Endometrium (tissue), 2 donors: ENCODE results near the gene AKAP1.

ENCODE experiments used
- FAIRE-seq: peaks from 2 replicates; lab custom pipeline; 2012; peaks lifted over from hg19 to GRCh38; lab: Jason Lieb, UNC
- donor health status: control.
- donor health status: control.

AKAP1 gene

DNA sequence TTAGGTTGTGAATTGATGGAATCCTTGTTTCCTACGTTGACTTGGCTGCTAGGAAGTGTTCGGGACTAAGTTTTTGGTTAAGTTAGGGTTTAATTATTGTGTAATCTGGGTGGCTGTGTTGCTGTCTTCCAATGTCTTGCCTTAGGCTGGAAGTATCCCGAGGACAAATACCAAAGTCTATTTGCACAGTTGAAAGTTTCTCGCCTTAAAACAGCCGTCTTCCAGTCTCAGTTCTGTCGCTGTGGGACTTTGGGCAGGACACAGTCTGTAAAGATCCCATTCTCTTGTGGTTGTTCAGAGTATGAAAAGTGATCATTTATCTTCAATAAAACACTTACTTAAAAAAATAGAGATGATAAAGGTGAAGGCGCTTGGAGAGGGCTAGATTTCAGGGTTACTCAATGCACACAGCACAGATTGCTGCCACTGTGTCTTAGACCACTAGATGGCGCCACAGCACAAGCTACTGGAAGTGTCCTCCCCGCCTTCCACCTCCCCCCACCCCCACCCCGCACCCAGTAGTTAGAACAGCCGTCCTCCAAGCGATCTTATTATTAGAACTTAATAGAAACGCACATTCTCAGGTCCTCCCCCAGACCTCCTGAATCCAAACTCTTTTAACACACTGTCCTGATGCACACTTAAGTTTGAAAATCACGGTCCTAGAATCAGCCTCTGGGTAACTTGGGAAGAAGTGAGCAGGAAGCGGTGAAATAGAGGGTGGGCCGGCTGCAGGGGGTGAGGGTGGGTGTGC, 45.8 kb downstream of the AKAP1 start:
- FAIRE-seq: no peak

- no peak for FAIRE-seq
These were observed 47.6 kb downstream of the AKAP1 start for GRCh38 chr17:57132663-57133062.

- no peak for FAIRE-seq
These were observed 48.4 kb downstream of the AKAP1 start for GRCh38 chr17:57133486-57133885.

- no peak for FAIRE-seq
These were observed 50.2 kb downstream of the AKAP1 start for GRCh38 chr17:57135026-57135788.

DNA sequence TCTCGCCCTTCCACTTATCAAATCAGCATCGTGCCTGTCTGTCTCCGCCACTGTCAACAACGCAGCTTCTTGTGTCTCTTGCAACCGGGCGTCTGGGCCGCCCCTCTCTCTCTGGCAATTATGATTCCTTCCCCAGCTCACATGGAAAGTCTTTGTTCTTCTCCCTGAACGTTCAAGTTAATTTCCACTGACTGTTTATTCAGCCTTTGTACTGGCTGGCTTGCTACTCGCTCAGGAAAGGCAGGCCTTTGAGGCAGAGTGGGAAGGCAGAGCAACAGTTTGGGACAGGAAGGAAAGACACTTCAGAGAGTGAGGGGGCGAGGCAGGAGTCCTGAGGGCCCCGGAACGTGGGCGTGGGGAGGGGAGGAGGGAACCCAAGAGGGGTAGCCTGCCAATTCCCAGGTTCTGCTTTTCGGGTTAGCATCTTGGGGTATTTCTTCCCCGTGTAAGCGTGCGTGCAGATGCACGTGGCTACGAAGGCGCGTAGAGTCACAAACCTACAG, 50.8 kb downstream of the AKAP1 start:
- no peak for FAIRE-seq

- FAIRE-seq: no peak
These were observed 51.3 kb downstream of the AKAP1 start for GRCh38 chr17:57136355-57136754.

DNA sequence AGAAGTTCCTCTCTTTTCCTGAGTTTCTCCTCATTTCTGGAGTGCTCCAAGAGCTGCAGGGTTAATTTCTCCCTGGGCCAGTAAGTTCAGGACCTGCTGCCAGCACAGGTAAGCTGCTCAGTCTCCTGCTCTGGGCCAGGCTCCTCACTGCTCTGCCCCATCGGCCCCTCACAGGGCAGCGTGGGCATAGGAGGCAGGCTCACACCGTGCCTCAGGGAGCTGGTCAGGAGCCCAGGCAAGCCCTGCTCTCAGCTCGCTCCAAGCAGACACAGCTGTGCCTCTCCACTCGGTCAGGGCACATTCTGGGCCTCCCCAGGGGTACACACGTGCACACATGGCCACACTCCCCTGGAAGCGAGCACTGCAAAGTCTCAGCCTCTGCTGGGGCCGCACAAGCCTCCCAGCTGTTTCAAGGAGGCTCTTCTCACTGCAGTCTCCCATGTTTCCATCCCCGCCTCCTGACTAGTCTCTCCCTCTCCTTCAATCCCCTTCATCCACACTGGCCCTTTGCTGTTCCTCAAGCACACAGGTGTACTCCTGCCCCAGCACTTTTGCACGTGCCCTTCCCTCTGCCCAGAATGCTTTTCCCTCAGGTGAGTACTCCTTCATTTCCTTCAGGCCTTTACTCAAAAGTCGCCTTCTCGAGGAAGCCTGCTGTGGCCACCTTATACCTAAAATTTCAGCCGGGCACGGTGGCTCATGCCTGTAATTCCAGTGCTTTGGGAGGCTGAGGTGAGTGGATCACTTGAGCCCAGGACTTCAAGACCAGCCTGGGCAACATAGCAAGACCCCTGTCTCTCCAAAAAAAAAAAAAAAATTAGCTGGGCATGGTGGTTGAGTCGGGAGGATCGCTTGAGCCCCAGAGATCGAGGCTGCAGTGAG, 53.2 kb downstream of the AKAP1 start:
- no peak for FAIRE-seq

GRCh38 chr17:57138956-57139576, 54.0 kb downstream of the AKAP1 start:
- FAIRE-seq: no peak

- FAIRE-seq: no peak
These were observed 55.3 kb downstream of the AKAP1 start for GRCh38 chr17:57140316-57140715.

DNA sequence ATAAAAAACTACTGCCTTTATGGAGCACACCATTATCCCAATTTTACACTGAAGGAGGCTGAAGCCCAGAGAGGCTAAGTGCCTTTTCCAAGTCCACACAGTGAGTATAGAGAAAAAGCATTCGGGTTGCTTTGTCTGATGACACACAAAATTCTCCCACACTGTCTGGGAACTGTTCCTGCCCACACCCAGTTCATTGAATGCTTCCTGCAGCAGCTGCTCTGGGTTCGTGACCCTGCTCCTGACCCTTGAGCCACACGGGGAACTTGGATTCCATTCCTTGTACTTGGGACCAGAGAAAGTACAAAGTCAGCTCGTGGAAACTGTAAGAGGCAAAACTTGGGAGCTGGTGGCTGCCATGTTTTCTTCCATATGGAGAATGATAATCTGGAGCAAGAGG, 57.9 kb downstream of the AKAP1 start:
- FAIRE-seq: no peak

GRCh38 chr17:57143361-57143760, 58.3 kb downstream of the AKAP1 start:
- FAIRE-seq: no peak

- no peak for FAIRE-seq
These were observed 58.9 kb downstream of the AKAP1 start for GRCh38 chr17:57143919-57144318.

GRCh38 chr17:57144567-57144966, 59.5 kb downstream of the AKAP1 start:
- no peak for FAIRE-seq

DNA sequence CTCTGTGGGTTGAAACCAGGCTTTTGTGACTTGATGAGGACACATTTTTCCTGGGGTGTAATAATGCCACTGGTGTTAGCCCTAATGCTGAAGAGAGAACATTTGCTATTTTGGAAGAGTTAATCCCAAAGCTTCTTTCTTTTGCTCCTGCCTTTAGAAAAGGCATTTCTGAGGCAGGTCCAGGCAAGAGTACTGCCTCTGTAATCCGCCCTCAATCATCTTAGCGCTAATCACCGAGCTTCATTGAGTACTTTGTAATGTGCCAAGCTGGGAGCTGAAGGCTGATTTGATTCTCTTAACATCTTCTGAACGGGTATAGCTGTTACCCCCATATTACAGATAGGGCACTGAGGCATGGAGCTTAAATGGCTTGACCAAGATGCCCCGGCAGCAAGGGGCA, 60.3 kb downstream of the AKAP1 start:
- no peak for FAIRE-seq

- FAIRE-seq: no peak
These were observed 61.2 kb downstream of the AKAP1 start for GRCh38 chr17:57146273-57146672.

- FAIRE-seq: no peak
These were observed 66.8 kb downstream of the AKAP1 start for GRCh38 chr17:57151798-57152197.

GRCh38 chr17:57152967-57153528, 68.0 kb downstream of the AKAP1 start:
- no peak for FAIRE-seq

- no peak for FAIRE-seq
These were observed 69.9 kb downstream of the AKAP1 start for GRCh38 chr17:57154921-57155320.

GRCh38 chr17:57158325-57158724, 73.3 kb downstream of the AKAP1 start:
- no peak for FAIRE-seq

DNA sequence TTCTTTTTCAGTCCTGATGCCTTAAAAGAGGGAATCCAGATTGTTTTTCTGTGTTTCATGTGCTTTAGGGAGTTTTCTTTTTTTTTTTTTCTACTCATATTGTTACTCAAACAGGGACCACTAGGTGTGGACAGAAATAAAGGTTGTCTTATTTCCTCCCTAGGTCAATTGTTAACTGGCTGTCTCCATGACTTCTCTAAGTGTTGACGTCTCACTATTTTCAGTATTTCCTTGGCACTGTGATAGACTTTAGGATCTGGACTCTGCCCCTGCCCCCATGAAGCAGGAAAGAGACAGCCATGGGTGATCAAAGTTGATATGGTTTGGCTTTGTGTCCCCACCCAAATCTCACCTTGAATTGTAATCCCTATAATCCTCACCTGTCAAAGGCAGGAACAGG, 73.7 kb downstream of the AKAP1 start:
- FAIRE-seq: no peak

- FAIRE-seq: no peak
These were observed 75.6 kb downstream of the AKAP1 start for GRCh38 chr17:57160624-57161023.

- FAIRE-seq: no peak
These were observed 79.8 kb downstream of the AKAP1 start for GRCh38 chr17:57164814-57165213.
